ENCODE measurements around the gene COA3.

Gene COA3

DNA sequence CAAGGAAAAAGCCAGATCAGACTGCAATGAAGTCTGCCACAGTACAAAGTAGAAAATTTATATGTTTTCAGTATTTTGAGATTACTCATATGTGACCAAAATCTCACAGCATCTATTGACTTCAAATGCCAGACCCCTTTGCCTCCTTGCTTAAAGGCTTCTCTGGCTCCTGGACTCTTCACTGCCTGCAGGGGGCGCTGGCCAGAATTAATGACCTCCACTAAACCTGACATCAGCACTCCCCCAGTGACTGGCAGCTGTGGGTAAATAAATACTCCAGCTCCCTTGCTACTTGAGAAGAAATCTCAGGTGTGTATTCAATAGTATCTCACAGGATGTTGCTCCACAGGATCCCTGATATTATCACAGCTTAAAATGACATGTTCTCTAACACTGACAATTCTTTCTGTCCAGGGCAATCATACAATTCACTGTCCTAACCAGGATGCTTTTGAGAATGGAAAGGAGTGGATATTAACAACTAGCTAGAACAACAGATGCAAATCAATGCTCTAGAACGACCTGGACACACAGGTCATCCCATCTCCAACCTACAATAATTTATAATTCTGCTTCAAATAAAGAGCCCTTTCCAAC is 21.5 kb upstream of the COA3 start:
- DNase-seq = peak in 7 of 56 donors; percentile 0 to 17 (median 7)

DNA sequence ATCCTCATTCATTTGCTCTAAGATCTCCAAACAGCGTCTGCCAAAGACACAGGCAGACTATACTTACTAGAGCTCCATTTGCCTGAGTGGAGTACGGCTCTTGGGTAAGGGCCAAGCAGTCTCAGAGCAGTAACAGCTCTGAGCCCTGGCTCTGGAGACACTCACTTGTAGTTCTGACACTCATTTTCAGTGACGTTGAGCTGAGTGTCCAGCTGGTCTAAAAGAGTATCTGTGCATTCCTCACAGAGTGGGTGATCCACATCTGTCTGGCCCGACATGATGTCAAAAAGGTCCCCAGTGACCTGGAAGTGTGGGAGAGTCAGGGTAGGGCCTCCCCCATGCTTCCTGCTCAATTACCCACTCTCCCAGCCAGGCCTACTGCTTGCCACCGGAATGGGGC is 19.9 kb upstream of the COA3 start:
- DNase-seq = no peak

DNA sequence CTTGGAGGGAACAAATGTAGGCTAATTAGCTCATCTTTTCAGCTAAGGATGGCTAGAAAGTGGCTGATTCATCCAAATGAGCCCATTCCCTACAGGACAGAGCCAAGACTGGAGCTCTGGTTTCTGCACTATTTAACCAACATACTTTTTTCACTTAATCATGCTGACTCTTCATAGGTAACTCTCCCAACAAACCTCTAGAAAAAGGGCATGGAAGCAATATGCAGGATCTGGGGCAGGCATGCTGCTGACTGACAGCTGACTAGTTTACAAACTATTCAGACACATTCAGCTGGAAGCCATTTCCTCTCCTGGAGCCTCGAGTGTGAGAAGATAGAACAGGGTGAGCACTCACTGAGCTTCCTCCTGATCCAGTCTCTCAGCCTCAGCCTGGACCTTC is 19.4 kb upstream of the COA3 start:
- no peak for DNase-seq

- DNase-seq = no peak
These were observed 16.3 kb upstream of the COA3 start for GRCh38 chr17:42814633-42815399.

GRCh38 chr17:42809250-42809649 is 10.7 kb upstream of the COA3 start:
- peak in 30 of 56 donors; percentile 0 to 66 (median 20) for DNase-seq

- DNase-seq = no peak
These were observed 7.7 kb upstream of the COA3 start for GRCh38 chr17:42806249-42806648.

- DNase-seq = no peak
These were observed 6.4 kb upstream of the COA3 start for GRCh38 chr17:42804918-42805367.

DNA sequence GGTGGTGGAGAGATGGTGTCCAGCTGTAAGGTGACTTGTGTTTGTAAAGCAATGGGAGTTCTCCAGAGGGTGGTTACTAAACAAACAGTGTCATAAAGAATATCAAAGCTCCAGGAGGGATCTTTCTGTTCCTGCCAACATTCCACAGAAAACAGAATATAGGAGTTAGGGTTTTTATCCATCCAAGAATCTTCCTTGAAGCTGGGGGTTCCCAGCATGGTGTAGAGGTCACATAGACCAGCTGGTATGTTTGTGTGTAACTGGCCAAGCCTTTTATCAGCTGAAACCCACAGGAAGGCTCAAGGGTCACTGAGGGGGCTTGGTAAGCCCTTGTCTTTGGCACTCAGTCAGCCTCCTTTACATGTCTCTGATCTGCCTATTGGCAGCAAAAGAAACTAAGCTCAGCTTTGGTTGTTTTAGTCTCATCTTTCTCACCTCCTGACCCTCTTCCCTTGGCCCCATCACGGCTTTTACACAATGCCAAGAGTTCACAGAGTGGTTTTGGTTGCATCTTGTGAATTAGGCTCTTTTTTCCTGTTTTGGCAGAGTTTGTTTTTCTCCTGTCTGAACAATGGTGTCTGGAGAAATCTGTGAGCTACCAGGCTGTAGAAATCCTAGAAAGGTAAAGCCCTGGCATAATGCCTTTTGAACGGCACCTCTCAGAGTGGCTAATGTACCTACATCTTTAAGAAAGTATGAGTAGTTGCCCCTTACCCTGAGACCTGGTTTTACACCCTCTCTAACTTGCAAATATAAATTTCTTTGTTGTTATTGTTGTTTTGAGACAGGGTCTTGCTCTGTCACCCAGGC is 4.8 kb upstream of the COA3 start:
- no peak for DNase-seq

- peak in 1 of 56 donors; percentile 32 for DNase-seq
These were observed 507 bp downstream of the COA3 start for GRCh38 chr17:42798011-42798382.

GRCh38 chr17:42797067-42798007 is 1.2 kb downstream of the COA3 start:
- DNase-seq = no peak

GRCh38 chr17:42796066-42796758 is 2.3 kb downstream of the COA3 start:
- DNase-seq = no peak

- DNase-seq = no peak
These were observed 3.0 kb downstream of the COA3 start for GRCh38 chr17:42795465-42795864.

DNA sequence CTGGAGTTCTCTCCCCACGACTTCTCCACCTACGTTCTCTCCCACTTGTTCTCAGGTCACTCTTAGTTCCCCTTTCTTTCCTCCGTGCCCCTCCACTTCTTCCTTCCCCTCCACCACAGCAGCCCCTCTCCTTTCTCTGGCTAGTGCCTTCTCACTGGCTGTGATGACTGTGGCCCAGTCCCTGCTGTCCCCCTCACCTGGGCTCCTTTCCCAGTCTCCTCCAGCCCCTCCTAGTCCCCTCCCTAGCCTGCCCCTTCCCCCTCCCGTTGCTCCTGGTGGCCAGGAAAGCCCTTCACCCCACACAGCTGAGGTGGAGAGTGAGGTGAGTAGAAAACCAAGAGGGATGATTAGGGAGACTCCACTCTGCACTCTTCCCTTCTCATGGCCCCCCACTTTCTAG is 3.4 kb downstream of the COA3 start:
- DNase-seq = no peak

DNA sequence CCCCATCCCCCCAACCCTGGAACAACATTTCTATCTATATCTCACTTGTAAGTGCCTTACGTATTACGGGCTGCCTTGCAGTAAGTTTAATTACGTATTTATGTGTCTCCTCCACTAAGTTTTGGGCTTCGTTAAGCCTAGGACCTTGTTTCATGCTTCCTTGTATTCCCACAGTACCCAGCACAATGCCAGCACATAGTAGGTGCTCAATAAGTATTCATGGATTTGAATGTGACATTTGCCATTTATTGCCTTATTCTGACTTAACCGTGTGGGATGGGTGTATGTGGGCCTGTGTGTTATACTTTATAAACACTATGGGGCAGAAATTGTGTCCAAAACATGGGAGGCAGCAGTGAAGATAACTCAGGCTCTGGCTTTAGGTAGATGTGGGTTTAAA is 6.0 kb downstream of the COA3 start:
- no peak for DNase-seq

GRCh38 chr17:42791948-42792347 is 6.6 kb downstream of the COA3 start:
- no peak for DNase-seq

DNA sequence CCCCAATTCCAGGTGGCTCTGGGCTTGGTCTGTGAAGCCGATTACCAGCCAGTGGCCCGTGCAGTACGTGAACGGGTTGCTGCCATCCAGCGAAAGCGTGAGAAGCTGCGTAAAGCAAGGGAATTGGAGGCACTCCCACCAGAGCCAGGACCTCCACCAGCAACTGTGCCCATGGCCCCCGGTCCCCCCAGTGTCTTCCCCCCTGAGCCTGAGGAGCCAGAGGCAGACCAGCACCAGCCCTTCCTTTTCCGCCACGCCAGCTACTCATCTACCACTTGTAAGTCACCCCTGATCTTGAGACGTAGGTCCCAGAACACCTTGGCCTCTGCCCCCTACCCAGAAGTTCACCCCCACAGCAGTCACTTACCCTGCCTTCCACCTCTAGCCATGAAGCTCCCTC is 11.2 kb downstream of the COA3 start:
- no peak for DNase-seq

DNA sequence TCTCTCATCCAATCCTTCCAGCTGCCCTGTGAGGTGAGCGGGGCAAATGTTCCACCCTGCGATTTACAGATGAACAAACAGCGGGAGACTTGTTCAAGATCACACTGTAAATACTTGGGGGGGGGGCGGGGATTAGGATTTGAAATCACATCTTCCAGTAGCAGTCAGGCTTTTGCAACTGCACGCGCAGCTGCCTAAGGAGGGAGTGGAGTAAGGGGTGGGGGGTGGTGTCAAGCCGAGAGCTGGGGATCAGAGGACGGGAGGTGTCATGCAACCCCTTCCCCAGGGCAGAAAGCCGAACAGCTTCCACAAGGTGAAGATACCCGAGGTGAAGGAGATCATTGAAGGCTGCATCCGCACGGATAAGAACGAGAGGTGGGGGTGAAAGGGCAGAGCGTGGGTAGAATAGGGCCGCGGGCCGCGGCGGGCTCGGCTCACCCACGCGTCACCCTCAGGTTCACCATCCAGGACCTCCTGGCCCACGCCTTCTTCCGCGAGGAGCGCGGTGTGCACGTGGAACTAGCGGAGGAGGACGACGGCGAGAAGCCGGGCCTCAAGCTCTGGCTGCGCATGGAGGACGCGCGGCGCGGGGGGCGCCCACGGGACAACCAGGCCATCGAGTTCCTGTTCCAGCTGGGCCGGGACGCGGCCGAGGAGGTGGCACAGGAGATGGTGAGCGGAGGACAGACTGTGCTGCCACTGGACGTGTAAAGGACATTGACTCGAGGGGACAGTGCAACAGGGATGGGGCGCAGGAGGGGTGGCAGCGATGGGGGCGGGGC is 13.5 kb downstream of the COA3 start:
- no peak for DNase-seq

DNA sequence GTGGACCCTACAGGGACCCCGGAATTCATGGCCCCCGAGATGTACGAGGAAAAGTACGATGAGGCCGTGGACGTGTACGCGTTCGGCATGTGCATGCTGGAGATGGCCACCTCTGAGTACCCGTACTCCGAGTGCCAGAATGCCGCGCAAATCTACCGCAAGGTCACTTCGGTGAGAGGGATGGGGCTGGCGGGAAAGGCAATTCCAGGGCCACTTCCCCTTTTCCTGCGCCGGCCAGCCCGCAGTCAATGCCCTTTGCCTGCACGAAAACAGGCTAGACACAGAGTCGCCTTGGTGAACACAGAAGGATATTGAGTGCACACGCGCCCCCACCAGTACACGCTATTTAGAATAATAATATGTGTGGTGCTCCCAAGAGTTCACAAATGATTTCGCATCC is 14.1 kb downstream of the COA3 start:
- no peak for DNase-seq

GRCh38 chr17:42783791-42784138 is 14.7 kb downstream of the COA3 start:
- no peak for DNase-seq
